Measurements from ENCODE around the gene HSD3B2.

HSD3B2 gene

GRCh38 chr1:119379117-119379516 lies 35.8 kb upstream of the HSD3B2 start:
- no peak for TF ChIP-seq POLR2A (IDR thresholded peaks at IDR 0.05; ENCODE audit: low read depth, low read length)
- no peak for TF ChIP-seq TAF1 (IDR thresholded peaks at IDR 0.05; ENCODE audit: borderline replicate concordance, low read depth, low read length)
- TF ChIP-seq POLR2AphosphoS5 (IDR thresholded peaks at IDR 0.05; ENCODE audit: low read depth, low read length): no peak
- no peak for DNase-seq (ENCODE audit: insufficient read length)
- no peak for FAIRE-seq

GRCh38 chr1:119380304-119380703 lies 34.6 kb upstream of the HSD3B2 start:
- FAIRE-seq: no peak
- DNase-seq (ENCODE audit: insufficient read length): no peak
- TF ChIP-seq TAF1 (IDR thresholded peaks at IDR 0.05; ENCODE audit: borderline replicate concordance, low read depth, low read length) (no peak), POLR2A (IDR thresholded peaks at IDR 0.05; ENCODE audit: low read depth, low read length) (no peak), POLR2AphosphoS5 (IDR thresholded peaks at IDR 0.05; ENCODE audit: low read depth, low read length) (no peak)

- FAIRE-seq (no peak), DNase-seq (ENCODE audit: insufficient read length) (no peak)
- no peak for TF ChIP-seq TAF1 (IDR thresholded peaks at IDR 0.05; ENCODE audit: borderline replicate concordance, low read depth, low read length)
- no peak for TF ChIP-seq POLR2AphosphoS5 (IDR thresholded peaks at IDR 0.05; ENCODE audit: low read depth, low read length)
- TF ChIP-seq POLR2A (IDR thresholded peaks at IDR 0.05; ENCODE audit: low read depth, low read length): no peak
These were observed 33.8 kb upstream of the HSD3B2 start for GRCh38 chr1:119380983-119381662.

GRCh38 chr1:119384591-119384990 lies 30.4 kb upstream of the HSD3B2 start:
- no peak for FAIRE-seq
- DNase-seq (ENCODE audit: insufficient read length): no peak
- TF ChIP-seq POLR2A (IDR thresholded peaks at IDR 0.05; ENCODE audit: low read depth, low read length) (no peak), TAF1 (IDR thresholded peaks at IDR 0.05; ENCODE audit: borderline replicate concordance, low read depth, low read length) (no peak), POLR2AphosphoS5 (IDR thresholded peaks at IDR 0.05; ENCODE audit: low read depth, low read length) (no peak)

GRCh38 chr1:119385650-119386049 lies 29.3 kb upstream of the HSD3B2 start:
- no peak for DNase-seq (ENCODE audit: insufficient read length)
- FAIRE-seq: no peak
- no peak for TF ChIP-seq POLR2AphosphoS5 (IDR thresholded peaks at IDR 0.05; ENCODE audit: low read depth, low read length)
- TF ChIP-seq POLR2A (IDR thresholded peaks at IDR 0.05; ENCODE audit: low read depth, low read length): no peak
- TF ChIP-seq TAF1 (IDR thresholded peaks at IDR 0.05; ENCODE audit: borderline replicate concordance, low read depth, low read length): no peak

GRCh38 chr1:119387858-119388257 lies 27.1 kb upstream of the HSD3B2 start:
- FAIRE-seq (no peak), DNase-seq (ENCODE audit: insufficient read length) (no peak)
- TF ChIP-seq POLR2AphosphoS5 (IDR thresholded peaks at IDR 0.05; ENCODE audit: low read depth, low read length): no peak
- TF ChIP-seq POLR2A (IDR thresholded peaks at IDR 0.05; ENCODE audit: low read depth, low read length): no peak
- no peak for TF ChIP-seq TAF1 (IDR thresholded peaks at IDR 0.05; ENCODE audit: borderline replicate concordance, low read depth, low read length)

GRCh38 chr1:119388450-119388849 lies 26.5 kb upstream of the HSD3B2 start:
- no peak for TF ChIP-seq POLR2A (IDR thresholded peaks at IDR 0.05; ENCODE audit: low read depth, low read length)
- TF ChIP-seq TAF1 (IDR thresholded peaks at IDR 0.05; ENCODE audit: borderline replicate concordance, low read depth, low read length): no peak
- no peak for TF ChIP-seq POLR2AphosphoS5 (IDR thresholded peaks at IDR 0.05; ENCODE audit: low read depth, low read length)
- no peak for FAIRE-seq

GRCh38 chr1:119390526-119390925 lies 24.4 kb upstream of the HSD3B2 start:
- DNase-seq (ENCODE audit: insufficient read length): no peak
- no peak for TF ChIP-seq TAF1 (IDR thresholded peaks at IDR 0.05; ENCODE audit: borderline replicate concordance, low read depth, low read length)
- no peak for FAIRE-seq

More at GRCh38 chr1:119388450-119388849, 26.5 kb upstream of the HSD3B2 start:
- no peak for DNase-seq (ENCODE audit: insufficient read length)

GRCh38 chr1:119391749-119392148 lies 23.2 kb upstream of the HSD3B2 start:
- FAIRE-seq (no peak), DNase-seq (ENCODE audit: insufficient read length) (no peak)
- TF ChIP-seq POLR2A (IDR thresholded peaks at IDR 0.05; ENCODE audit: low read depth, low read length) (no peak), POLR2AphosphoS5 (IDR thresholded peaks at IDR 0.05; ENCODE audit: low read depth, low read length) (no peak), TAF1 (IDR thresholded peaks at IDR 0.05; ENCODE audit: borderline replicate concordance, low read depth, low read length) (no peak)

- no peak for FAIRE-seq
- TF ChIP-seq POLR2AphosphoS5 (IDR thresholded peaks at IDR 0.05; ENCODE audit: low read depth, low read length): no peak
- TF ChIP-seq POLR2A (IDR thresholded peaks at IDR 0.05; ENCODE audit: low read depth, low read length): no peak
- TF ChIP-seq TAF1 (IDR thresholded peaks at IDR 0.05; ENCODE audit: borderline replicate concordance, low read depth, low read length): no peak
- DNase-seq (ENCODE audit: insufficient read length): no peak
These were observed 20.9 kb upstream of the HSD3B2 start for GRCh38 chr1:119394085-119394484.

- DNase-seq (ENCODE audit: insufficient read length): no peak
- FAIRE-seq: no peak
- TF ChIP-seq TAF1 (IDR thresholded peaks at IDR 0.05; ENCODE audit: borderline replicate concordance, low read depth, low read length) (no peak), POLR2A (IDR thresholded peaks at IDR 0.05; ENCODE audit: low read depth, low read length) (no peak), POLR2AphosphoS5 (IDR thresholded peaks at IDR 0.05; ENCODE audit: low read depth, low read length) (no peak)
These were observed 18.0 kb upstream of the HSD3B2 start for GRCh38 chr1:119396982-119397381.

- TF ChIP-seq TAF1 (IDR thresholded peaks at IDR 0.05; ENCODE audit: borderline replicate concordance, low read depth, low read length) (no peak), POLR2AphosphoS5 (IDR thresholded peaks at IDR 0.05; ENCODE audit: low read depth, low read length) (no peak), POLR2A (IDR thresholded peaks at IDR 0.05; ENCODE audit: low read depth, low read length) (no peak)
- FAIRE-seq (no peak), DNase-seq (ENCODE audit: insufficient read length) (no peak)
These were observed 17.0 kb upstream of the HSD3B2 start for GRCh38 chr1:119397986-119398385.

Measured in GM12892 (cell line).